Measurements from ENCODE around the gene GPR15. TPM values are rescaled to one million over a fixed set of nuclear protein-coding genes. Genes with fewer than 3 reads are reported as not detected.

GPR15 gene
- total RNA-seq, 2 experiments from 2014 or later = 8.4 to 9.6 TPM

GRCh38 chr3:98501863-98502576, 29.8 kb upstream of the GPR15 start:
- no peaks in the 10 kb centered on the region for H3K27me3 ChIP-seq (ENCODE audit: control insufficient read depth in 1 of 2, insufficient read depth in 2 of 2, low read length in 2 of 2)
- no peak overlapping the region for H3K27ac ChIP-seq (ENCODE audit: low read depth in 1 of 2, low read length in 2 of 2)
- no peaks in the 10 kb centered on the region for H3K27me3 Mint-ChIP-seq
- no peak overlapping the region for H3K4me3 ChIP-seq (ENCODE audit: low read length)
- TF ChIP-seq CTCF (IDR thresholded peaks at IDR 0.05) = no peak
- POLR2A ChIA-PET = no interaction called here
- peaks cover 11% of the 10 kb centered on the region for H3K36me3 Mint-ChIP-seq (ENCODE audit: low read depth)
- H3K9me3 Mint-ChIP-seq = no peaks in the 10 kb centered on the region
- H3K27ac Mint-ChIP-seq = no peak overlapping the region
- CTCF ChIA-PET = interaction anchor here (0.7 to 1.1 kb wide), 2 partner anchors 9 to 63 kb away, joined by 3 read pairs; no protein-coding TSS in a partner anchor
- no peaks in the 10 kb centered on the region for H3K4me1 Mint-ChIP-seq (ENCODE audit: low read depth)
- H3K4me3 Mint-ChIP-seq = no peak overlapping the region
- intact Hi-C loops (cut with DNase I, micrococcal nuclease) = no loop called here
- no peaks in the 10 kb centered on the region for H3K4me1 ChIP-seq (ENCODE audit: insufficient read depth, low read length)
- no peak for DNase-seq
- no peaks in the 10 kb centered on the region for H3K36me3 ChIP-seq (ENCODE audit: insufficient read depth, low read length)
- no peaks in the 10 kb centered on the region for H3K9me3 ChIP-seq (ENCODE audit: control insufficient read depth in 1 of 2, insufficient read depth in 1 of 2, low read length in 2 of 2)
- no peak for ATAC-seq (ENCODE audit: poor library complexity)

- no peak overlapping the region for H3K4me3 Mint-ChIP-seq
- H3K4me1 Mint-ChIP-seq (ENCODE audit: low read depth) = peaks cover 6% of the 10 kb centered on the region
- DNase-seq (no peak), ATAC-seq (ENCODE audit: poor library complexity) (no peak)
- no peak for TF ChIP-seq CTCF (IDR thresholded peaks at IDR 0.05)
- Histone ChIP-seq H3K9me3 (ENCODE audit: control insufficient read depth in 1 of 2, insufficient read depth in 1 of 2, low read length in 2 of 2) (no peaks in the 10 kb centered on the region), H3K36me3 (ENCODE audit: insufficient read depth, low read length) (peaks cover 7% of the 10 kb centered on the region), H3K4me1 (ENCODE audit: insufficient read depth, low read length) (peaks cover 1% of the 10 kb centered on the region), H3K4me3 (ENCODE audit: low read length) (no peak overlapping the region), H3K27me3 (ENCODE audit: control insufficient read depth in 1 of 2, insufficient read depth in 2 of 2, low read length in 2 of 2) (no peaks in the 10 kb centered on the region), H3K27ac (ENCODE audit: low read depth in 1 of 2, low read length in 2 of 2) (no peak overlapping the region)
- ChIA-PET CTCF (no interaction called here), POLR2A (no interaction called here)
- peaks cover 22% of the 10 kb centered on the region for H3K36me3 Mint-ChIP-seq (ENCODE audit: low read depth)
- no peak overlapping the region for H3K27ac Mint-ChIP-seq
- H3K27me3 Mint-ChIP-seq = no peaks in the 10 kb centered on the region
- no peaks in the 10 kb centered on the region for H3K9me3 Mint-ChIP-seq
- intact Hi-C loops (cut with DNase I, micrococcal nuclease) = no loop called here
Measured at GRCh38 chr3:98504539-98504938, 27.2 kb upstream of the GPR15 start.

- Histone ChIP-seq H3K36me3 (ENCODE audit: insufficient read depth, low read length) (peaks cover 35% of the 10 kb centered on the region), H3K27ac (ENCODE audit: low read depth in 1 of 2, low read length in 2 of 2) (no peak overlapping the region), H3K4me1 (ENCODE audit: insufficient read depth, low read length) (peaks cover 2% of the 10 kb centered on the region), H3K4me3 (ENCODE audit: low read length) (no peak overlapping the region), H3K27me3 (ENCODE audit: control insufficient read depth in 1 of 2, insufficient read depth in 2 of 2, low read length in 2 of 2) (no peaks in the 10 kb centered on the region), H3K9me3 (ENCODE audit: control insufficient read depth in 1 of 2, insufficient read depth in 1 of 2, low read length in 2 of 2) (no peaks in the 10 kb centered on the region)
- H3K4me1 Mint-ChIP-seq (ENCODE audit: low read depth) = peaks cover 11% of the 10 kb centered on the region
- H3K27me3 Mint-ChIP-seq = no peaks in the 10 kb centered on the region
- intact Hi-C loops (cut with DNase I, micrococcal nuclease) = no loop called here
- no peak for TF ChIP-seq CTCF (IDR thresholded peaks at IDR 0.05)
- H3K36me3 Mint-ChIP-seq (ENCODE audit: low read depth) = peaks cover 58% of the 10 kb centered on the region
- ATAC-seq (ENCODE audit: poor library complexity) = peak; percentile 52
- H3K4me3 Mint-ChIP-seq = no peak overlapping the region
- peak in 2 of 14 experiments; percentile 30 to 36 for DNase-seq
- H3K27ac Mint-ChIP-seq = peak overlapping the region; percentile 7
- ChIA-PET POLR2A (interaction anchor here (1.4 kb wide), 1 partner anchor 48 kb away, joined by 4 read pairs; no protein-coding TSS in a partner anchor), CTCF (no interaction called here)
- no peaks in the 10 kb centered on the region for H3K9me3 Mint-ChIP-seq
Measured at GRCh38 chr3:98508582-98508981, 23.2 kb upstream of the GPR15 start.
